ENCODE measurements around the gene PRSS38.

PRSS38 gene

GRCh38 chr1:227880342-227880924 is 65.0 kb downstream of the PRSS38 start:
- TF ChIP-seq CTCF (conservative IDR thresholded peaks at IDR 0.05; ENCODE audit: low read depth, low read length), result no peak
- H3K4me3 ChIP-seq (ENCODE audit: low read length), result no peak overlapping the region
- DNase-seq (ENCODE audit: low read depth), result no peak

GRCh38 chr1:227883073-227883520 is 67.6 kb downstream of the PRSS38 start:
- no peak overlapping the region for H3K4me3 ChIP-seq (ENCODE audit: low read length)
- no peak for DNase-seq (ENCODE audit: low read depth)
- TF ChIP-seq CTCF (conservative IDR thresholded peaks at IDR 0.05; ENCODE audit: low read depth, low read length), result no peak

GRCh38 chr1:227883641-227884301 is 68.3 kb downstream of the PRSS38 start:
- no peak for DNase-seq (ENCODE audit: low read depth)
- TF ChIP-seq CTCF (conservative IDR thresholded peaks at IDR 0.05; ENCODE audit: low read depth, low read length), result no peak
- no peak overlapping the region for H3K4me3 ChIP-seq (ENCODE audit: low read length)

GRCh38 chr1:227884370-227885134 is 69.1 kb downstream of the PRSS38 start:
- TF ChIP-seq CTCF (conservative IDR thresholded peaks at IDR 0.05; ENCODE audit: low read depth, low read length), result no peak
- H3K4me3 ChIP-seq (ENCODE audit: low read length), result no peak overlapping the region
- no peak for DNase-seq (ENCODE audit: low read depth)

- TF ChIP-seq CTCF (conservative IDR thresholded peaks at IDR 0.05; ENCODE audit: low read depth, low read length), result no peak
- H3K4me3 ChIP-seq (ENCODE audit: low read length), result no peak overlapping the region
- DNase-seq (ENCODE audit: low read depth), result no peak
Observed at GRCh38 chr1:227885135-227885647, 69.7 kb downstream of the PRSS38 start.

- no peak for TF ChIP-seq CTCF (conservative IDR thresholded peaks at IDR 0.05; ENCODE audit: low read depth, low read length)
- no peak for DNase-seq (ENCODE audit: low read depth)
- no peak overlapping the region for H3K4me3 ChIP-seq (ENCODE audit: low read length)
Observed at GRCh38 chr1:227885648-227886502, 70.4 kb downstream of the PRSS38 start.
